CD14-positive monocyte (primary cell): ENCODE measurements around the gene LSS. TPM values are rescaled to one million over a fixed set of nuclear protein-coding genes. Genes with fewer than 3 reads are reported as not detected.

Experiments
- DNase-seq, 3 donors: peaks; one replicate each; pipeline ENCODE4 v3.0.0-alpha.2; 2011 to 2022
- H2AFZ ChIP-seq: 2 replicates; pipeline ENCODE4 v1.6.0; 2012; ENCODE audit warnings: mild to moderate bottlenecking, low read depth, low read length, inconsistent platforms; ENCODE audit not compliant: insufficient read depth, poor library complexity, severe bottlenecking
- H3K27ac ChIP-seq, 2 donors: 1 replicate in 1 of 2; 2 replicates in 1 of 2; pipeline ENCODE4 v1.5.1; 2012 to 2013; ENCODE audit warnings: low read length in 2 of 2, control low read depth in 1 of 2, inconsistent platforms in 1 of 2, low read depth in 1 of 2, mild to moderate bottlenecking in 1 of 2
- H3K27me3 ChIP-seq, 2 donors: one replicate each; pipeline versions ENCODE4 v1.6.0 to v1.6.1; 2011 to 2013; ENCODE audit warnings: low read length in 2 of 2; ENCODE audit not compliant: control insufficient read depth in 2 of 2, insufficient read depth in 2 of 2
- H3K36me3 ChIP-seq, 2 donors: replicated peaks in 1 of 2; 1 replicate in 1 of 2; 2 replicates in 1 of 2; pipeline versions ENCODE4 v1.5.1 to v1.6.1; 2012 to 2013; ENCODE audit warnings: low read length in 2 of 2, control low read depth in 1 of 2, inconsistent platforms in 1 of 2, mild to moderate bottlenecking in 1 of 2; ENCODE audit not compliant: insufficient read depth in 2 of 2, control insufficient read depth in 1 of 2
- H3K4me1 ChIP-seq, 2 donors: 1 replicate in 1 of 2; 2 replicates in 1 of 2; pipeline versions ENCODE4 v1.5.1 to v1.6.1; 2012 to 2013; ENCODE audit warnings: low read length in 2 of 2, control low read depth in 1 of 2, inconsistent platforms in 1 of 2, mild to moderate bottlenecking in 1 of 2, moderate library complexity in 1 of 2; ENCODE audit not compliant: insufficient read depth in 2 of 2, control insufficient read depth in 1 of 2
- H3K4me2 ChIP-seq: replicated peaks from 2 replicates; pipeline ENCODE3; 2012; ENCODE audit warnings: low read length, moderate library complexity, mild to moderate bottlenecking; ENCODE audit not compliant: poor library complexity, severe bottlenecking; ENCODE audit errors: extremely low read depth
- H3K4me3 ChIP-seq, 3 experiments: fragments of 200-600 bp in 1 of 3; sonication (generic) in 1 of 3; replicated peaks in 1 of 3; 1 replicate in 2 of 3; 2 replicates in 1 of 3; pipeline ENCODE4 v1.5.1; 2011 to 2013; ENCODE audit warnings: low read length in 3 of 3, mild to moderate bottlenecking in 3 of 3, control low read depth in 2 of 3, low read depth in 2 of 3, inconsistent platforms in 1 of 3, moderate library complexity in 1 of 3
- H3K79me2 ChIP-seq: 2 replicates; pipeline ENCODE4 v1.6.0; 2012; ENCODE audit warnings: mild to moderate bottlenecking, control low read depth, inconsistent platforms, low read length, moderate library complexity; ENCODE audit not compliant: insufficient read depth
- H3K9ac ChIP-seq: 2 replicates; pipeline ENCODE4 v1.6.0; 2017; ENCODE audit warnings: low read length, mild to moderate bottlenecking; ENCODE audit not compliant: insufficient read depth, poor library complexity, severe bottlenecking
- H3K9me3 ChIP-seq, 2 donors: replicated peaks in 1 of 2; 1 replicate in 1 of 2; 2 replicates in 1 of 2; pipeline versions ENCODE4 v1.5.1 to v1.6.1; 2012 to 2013; ENCODE audit warnings: low read length in 2 of 2, control low read depth in 1 of 2; ENCODE audit not compliant: control insufficient read depth in 1 of 2, insufficient read depth in 1 of 2
- H4K20me1 ChIP-seq: 2 replicates; pipeline ENCODE4 v1.6.0; 2012; ENCODE audit warnings: mild to moderate bottlenecking, low read length, control low read depth, moderate library complexity; ENCODE audit not compliant: insufficient read depth
- H3K27ac Mint-ChIP-seq, 7 donors: one replicate each; pipeline ENCODE4 v1.8.0; 2020; ENCODE audit warnings: mild to moderate bottlenecking in 7 of 7, mixed read lengths in 7 of 7, moderate library complexity in 6 of 7, inconsistent platforms in 2 of 7
- H3K27me3 Mint-ChIP-seq, 3 donors: one replicate each; pipeline ENCODE4 v1.8.0; 2021 to 2022; ENCODE audit warnings: low read depth in 3 of 3, mild to moderate bottlenecking in 3 of 3, mixed read lengths in 3 of 3, moderate library complexity in 3 of 3, inconsistent platforms in 1 of 3
- H3K36me3 Mint-ChIP-seq, 2 donors: one replicate each; pipeline ENCODE4 v1.8.0; 2020; ENCODE audit warnings: mixed read lengths in 2 of 2, inconsistent platforms in 1 of 2, mild to moderate bottlenecking in 1 of 2
- H3K4me1 Mint-ChIP-seq: one replicate; pipeline ENCODE4 v1.8.0; 2020; ENCODE audit warnings: mild to moderate bottlenecking, mixed read lengths
- H3K4me3 Mint-ChIP-seq, 2 donors: one replicate each; pipeline ENCODE4 v1.8.0; 2020; ENCODE audit warnings: mild to moderate bottlenecking in 2 of 2, mixed read lengths in 2 of 2, moderate library complexity in 1 of 2
- H3K9me3 Mint-ChIP-seq, 7 donors: one replicate each; pipeline ENCODE4 v1.8.0; 2020 to 2022; ENCODE audit warnings: mixed read lengths in 7 of 7, mild to moderate bottlenecking in 6 of 7, moderate library complexity in 6 of 7, inconsistent platforms in 2 of 7
- CTCF ChIP-seq: fragments of 200-600 bp; IDR thresholded peaks from one replicate; pipeline ENCODE4 v1.8.0; 2022; ENCODE audit warnings: antibody characterized with exemption, mild to moderate bottlenecking
- WGBS: methylation state at CpG from one replicate; pipeline ENCODE4 v1.1.5; 2013; ENCODE audit warnings: missing lambda C conversion rate; ENCODE audit not compliant: insufficient coverage; 5-methylcytosine and 5-hydroxymethylcytosine counted together
- intact Hi-C, 2 donors: fragments of 100-400 bp; cut with micrococcal nuclease; formaldehyde crosslinking; loops; one replicate each; pipeline versions ENCODE4 v1.15.0 to v1.15.1; 2023
- polyA plus RNA-seq, 3 donors: library from polyadenylated mRNA; depleted of rRNA in 1 of 3; unstranded in 2 of 3; stranded (reverse) in 1 of 3; fragments of 300-500 nt in 2 of 3; fragments of >200 nt in 1 of 3; fragmentation: Illumina TruSeq in 2 of 3; gene quantifications; 1 replicate in 2 of 3; 2 replicates in 1 of 3; pipeline ENCODE4 v1.2.3, GENCODE V29; 2012 to 2021

LSS gene
- polyA plus RNA-seq, 3 donors, result 4.1 to 20.0 (median 4.9) TPM

DNA sequence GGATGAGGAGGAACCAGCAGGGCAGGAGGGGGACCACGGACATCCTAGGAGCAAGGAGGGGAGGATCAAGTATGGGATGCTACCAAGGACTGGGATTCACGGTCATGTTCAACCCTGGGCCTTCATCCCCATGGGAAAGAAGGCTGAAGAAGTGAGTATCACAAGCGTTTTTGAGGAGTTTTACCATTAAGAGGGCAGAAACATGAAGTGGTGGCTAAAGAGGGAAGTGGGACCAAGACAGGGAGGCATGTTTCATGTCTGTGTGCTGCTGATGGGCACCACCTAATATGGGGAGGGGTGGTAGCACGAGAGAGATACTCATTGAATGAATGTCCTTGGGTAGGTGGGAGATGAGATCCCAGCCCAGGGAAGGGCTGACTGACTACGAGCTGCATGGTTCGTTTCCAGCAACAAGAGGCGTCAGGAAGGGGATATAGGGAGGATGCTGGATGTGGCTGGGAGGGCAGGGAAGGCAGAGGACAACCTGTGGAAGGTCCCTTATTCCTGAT, 11.3 kb upstream of the LSS start:
- intact Hi-C loops, result no loop called here
- Histone ChIP-seq H3K4me2 (no peak overlapping the region), H3K9me3 (no peaks in the 10 kb centered on the region), H4K20me1 (peaks cover 5% of the 10 kb centered on the region), H2AFZ (no peak overlapping the region), H3K9ac (no peak overlapping the region), H3K4me1 (no peaks in the 10 kb centered on the region), H3K27me3 (no peaks in the 10 kb centered on the region), H3K36me3 (peaks cover 84 to 98% of the 10 kb centered on the region in 2 donors), H3K4me3 (no peak overlapping the region), H3K27ac (no peak overlapping the region), H3K79me2 (no peaks in the 10 kb centered on the region)
- no peak for DNase-seq
- TF ChIP-seq CTCF, result no peak
- WGBS, result 95% methylated on average over 6 of the region's 7 CpGs
- Mint-ChIP-seq H3K9me3 (no peaks in the 10 kb centered on the region), H3K36me3 (peaks cover 76 to 90% of the 10 kb centered on the region in 2 donors), H3K4me1 (no peaks in the 10 kb centered on the region), H3K27me3 (no peaks in the 10 kb centered on the region), H3K27ac (peak overlapping the region in 1 of 7 donors; percentile 5), H3K4me3 (no peak overlapping the region)

GRCh38 chr21:46237474-46237873, 8.9 kb upstream of the LSS start:
- Mint-ChIP-seq H3K27me3 (peaks cover 0 to 1% (median 0%) of the 10 kb centered on the region in 3 donors), H3K36me3 (peaks cover 75 to 90% of the 10 kb centered on the region in 2 donors)

More at GRCh38 chr21:46237474-46237873, 8.9 kb upstream of the LSS start:
- Histone ChIP-seq H3K9ac (no peak overlapping the region), H3K4me2 (no peak overlapping the region), H2AFZ (no peak overlapping the region), H3K27me3 (no peaks in the 10 kb centered on the region), H3K4me1 (no peaks in the 10 kb centered on the region), H3K79me2 (no peaks in the 10 kb centered on the region), H4K20me1 (peaks cover 5% of the 10 kb centered on the region), H3K9me3 (no peaks in the 10 kb centered on the region), H3K4me3 (no peak overlapping the region), H3K27ac (no peak overlapping the region), H3K36me3 (peaks cover 72 to 98% of the 10 kb centered on the region in 2 donors)
- intact Hi-C loops, result no loop called here
- no CpG with 5 or more reads among the region's 5 CpGs for WGBS
- H3K4me3 Mint-ChIP-seq, result no peak overlapping the region
- H3K27ac Mint-ChIP-seq, result no peak overlapping the region
- DNase-seq, result no peak
- no peaks in the 10 kb centered on the region for H3K9me3 Mint-ChIP-seq
- H3K4me1 Mint-ChIP-seq, result no peaks in the 10 kb centered on the region
- no peak for TF ChIP-seq CTCF
